Muscle of back (tissue), 13 donors: ENCODE results near the gene ASCC1. TPM values are rescaled to one million over a fixed set of nuclear protein-coding genes. Genes with fewer than 3 reads are reported as not detected.
A peak's percentile ranks its signal among the peaks of the same experiment; 100 is the strongest.

Experiments used
- DNase-seq, 3 donors: peaks; one replicate each; pipeline versions ENCODE4 v3.0.0 to v3.0.0-alpha.2; 2013
- long read RNA-seq, 9 donors: transcript quantifications; one replicate each; lab custom pipeline, GENCODE V29; 2026
- polyA plus RNA-seq, 10 donors: library from polyadenylated mRNA; unstranded; fragments of 120-200 nt; gene quantifications; one replicate each; pipeline ENCODE4 v1.2.1, GENCODE V29; 2013; ENCODE audit not compliant: insufficient read length in 10 of 10

Gene ASCC1
- 10 to 100 TPM; 19.7 to 28.2 (median 25.7) TPM for polyA plus RNA-seq
- long read RNA-seq, donor 1, partial matches to known transcripts, result 99 of 134 reads
- long read RNA-seq, donor 1, other reads (novel, unspliced or antisense), result 33 of 134 reads
- long read RNA-seq, donor 2, partial matches to known transcripts, result 66 of 151 reads
- long read RNA-seq, donor 2, other reads (novel, unspliced or antisense), result 84 of 151 reads
- long read RNA-seq, donor 3, result 0 reads
- long read RNA-seq, donor 4, partial matches to known transcripts, result 156 of 211 reads
- long read RNA-seq, donor 4, other reads (novel, unspliced or antisense), result 54 of 211 reads
- long read RNA-seq, donor 5, partial matches to known transcripts, result 229 of 324 reads
- long read RNA-seq, donor 5, other reads (novel, unspliced or antisense), result 92 of 324 reads
- long read RNA-seq, donor 6, transcript ASCC1-202 (10 exons, 2,002 nt), result major isoform, 5 of 262 reads
- long read RNA-seq, donor 6, partial matches to known transcripts, result 209 of 262 reads
- long read RNA-seq, donor 6, other reads (novel, unspliced or antisense), result 48 of 262 reads
- long read RNA-seq, donor 7, transcript ASCC1-202 (10 exons, 2,002 nt), result major isoform, 5 of 108 reads
- long read RNA-seq, donor 7, partial matches to known transcripts, result 43 of 108 reads
- long read RNA-seq, donor 7, other reads (novel, unspliced or antisense), result 60 of 108 reads
- long read RNA-seq, donor 8, partial matches to known transcripts, result 102 of 183 reads
- long read RNA-seq, donor 8, other reads (novel, unspliced or antisense), result 81 of 183 reads
- long read RNA-seq, donor 9, partial matches to known transcripts, result 16 of 38 reads
- long read RNA-seq, donor 9, other reads (novel, unspliced or antisense), result 22 of 38 reads

GRCh38 chr10:72215611-72216549, at the start of gene ASCC1, which contains the start of gene ANAPC16:
ASCC1 (minus strand) TSS chr10:72216276; CDS start chr10:72213298, 2,978 bp downstream.
ANAPC16 (plus strand) TSS chr10:72216012; CDS start chr10:72223915, 7,903 bp downstream.
- peak; percentile 94 to 99 (median 97) for DNase-seq

- peak in 1 of 3 donors; percentile 35 for DNase-seq
Observed at GRCh38 chr10:72265508-72265907, 49.4 kb upstream of the ASCC1 start.

- no peak for DNase-seq
Observed at GRCh38 chr10:72264536-72264935, 48.5 kb upstream of the ASCC1 start.

GRCh38 chr10:72263613-72264241, 47.7 kb upstream of the ASCC1 start:
- no peak for DNase-seq

GRCh38 chr10:72261784-72262404, 45.8 kb upstream of the ASCC1 start:
- DNase-seq, result no peak

GRCh38 chr10:72260976-72261783, 45.1 kb upstream of the ASCC1 start:
- DNase-seq, result no peak

GRCh38 chr10:72260239-72260975, 44.3 kb upstream of the ASCC1 start:
- DNase-seq, result peak; percentile 91 to 96 (median 93)

GRCh38 chr10:72259491-72260238, 43.6 kb upstream of the ASCC1 start:
- DNase-seq, result peak; percentile 75 to 93 (median 85)

- DNase-seq, result peak in 1 of 3 donors; percentile 16
Observed at GRCh38 chr10:72258617-72259016, 42.5 kb upstream of the ASCC1 start.

GRCh38 chr10:72257051-72257892, 41.2 kb upstream of the ASCC1 start:
- DNase-seq, result peak in 1 of 3 donors; percentile 58

- DNase-seq, result peak in 1 of 3 donors; percentile 51
Observed at GRCh38 chr10:72255977-72256729, 40.1 kb upstream of the ASCC1 start.

- peak; percentile 81 to 95 (median 86) for DNase-seq
Observed at GRCh38 chr10:72254813-72255568, 38.9 kb upstream of the ASCC1 start.

GRCh38 chr10:72253578-72253977, 37.5 kb upstream of the ASCC1 start:
- peak in 1 of 3 donors; percentile 18 for DNase-seq

- peak; percentile 47 to 83 (median 55) for DNase-seq
Observed at GRCh38 chr10:72252972-72253371, 36.9 kb upstream of the ASCC1 start.

GRCh38 chr10:72251635-72252034, 35.6 kb upstream of the ASCC1 start:
- no peak for DNase-seq
